ENCODE results near the gene ATXN2L.
"Not testable (repeated sequence)": the region's sequence is repeated elsewhere in the genome, so short reads cannot be mapped to it uniquely, and the experiment has no call there.

ATXN2L gene

GRCh38 chr16:28880955-28881354 lies 58.2 kb downstream of the ATXN2L start:
- peak overlapping the region; percentile 76 for H3K27ac Mint-ChIP-seq
- TF ChIP-seq CTCF (IDR thresholded peaks at IDR 0.05): no peak
- peaks cover 12% of the 10 kb centered on the region for H3K27me3 Mint-ChIP-seq (ENCODE audit: low read depth, poor library complexity)
- no peaks in the 10 kb centered on the region for H3K36me3 Mint-ChIP-seq (ENCODE audit: low read depth)
- H3K9me3 Mint-ChIP-seq: no peaks in the 10 kb centered on the region
- peak overlapping the region; percentile 89 for H3K4me3 Mint-ChIP-seq
- no peak for DNase-seq
- H3K4me1 Mint-ChIP-seq: peaks cover 88% of the 10 kb centered on the region

- not testable (repeated sequence) for H3K36me3 Mint-ChIP-seq (ENCODE audit: low read depth); H3K4me3 Mint-ChIP-seq; H3K9me3 Mint-ChIP-seq; DNase-seq; H3K27ac Mint-ChIP-seq
- Mint-ChIP-seq H3K4me1 (peaks cover 82% of the 10 kb centered on the region), H3K27me3 (ENCODE audit: low read depth, poor library complexity) (peaks cover 12% of the 10 kb centered on the region)
Observed at GRCh38 chr16:28881565-28881964, 58.8 kb downstream of the ATXN2L start.

GRCh38 chr16:28882551-28883160 lies 59.9 kb downstream of the ATXN2L start:
- no peak overlapping the region for H3K27ac Mint-ChIP-seq
- H3K4me1 Mint-ChIP-seq: peaks cover 71% of the 10 kb centered on the region
- H3K4me3 Mint-ChIP-seq: no peak overlapping the region
- peak; percentile 71 for DNase-seq
- H3K27me3 Mint-ChIP-seq (ENCODE audit: low read depth, poor library complexity): peaks cover 12% of the 10 kb centered on the region
- no peaks in the 10 kb centered on the region for H3K9me3 Mint-ChIP-seq
- TF ChIP-seq CTCF (IDR thresholded peaks at IDR 0.05): no peak
- H3K36me3 Mint-ChIP-seq (ENCODE audit: low read depth): no peaks in the 10 kb centered on the region

- H3K9me3 Mint-ChIP-seq: no peaks in the 10 kb centered on the region
- H3K4me3 Mint-ChIP-seq: peak overlapping the region; percentile 7
- H3K27ac Mint-ChIP-seq: peak overlapping the region; percentile 94
- TF ChIP-seq CTCF (IDR thresholded peaks at IDR 0.05): no peak
- no peak for DNase-seq
- peaks cover 63% of the 10 kb centered on the region for H3K4me1 Mint-ChIP-seq
- H3K36me3 Mint-ChIP-seq (ENCODE audit: low read depth): no peaks in the 10 kb centered on the region
- H3K27me3 Mint-ChIP-seq (ENCODE audit: low read depth, poor library complexity): peaks cover 9% of the 10 kb centered on the region
Observed at GRCh38 chr16:28883221-28883996, 60.6 kb downstream of the ATXN2L start.

GRCh38 chr16:28884045-28884444 lies 61.2 kb downstream of the ATXN2L start:
- H3K27ac Mint-ChIP-seq: peak overlapping the region; percentile 94
- no peaks in the 10 kb centered on the region for H3K36me3 Mint-ChIP-seq (ENCODE audit: low read depth)
- DNase-seq: no peak
- H3K27me3 Mint-ChIP-seq (ENCODE audit: low read depth, poor library complexity): peaks cover 9% of the 10 kb centered on the region
- peaks cover 57% of the 10 kb centered on the region for H3K4me1 Mint-ChIP-seq
- no peaks in the 10 kb centered on the region for H3K9me3 Mint-ChIP-seq
- TF ChIP-seq CTCF (IDR thresholded peaks at IDR 0.05): no peak
- peak overlapping the region; percentile 7 for H3K4me3 Mint-ChIP-seq

All from nephron progenitor cell (in vitro differentiated cells).